Epithelial cell of proximal tubule (primary cell): ENCODE results near the gene CFAP58. TPM values are rescaled to one million over a fixed set of nuclear protein-coding genes. Genes with fewer than 3 reads are reported as not detected.

Experiments
- DNase-seq: peaks from one replicate; pipeline ENCODE4 v3.0.0-alpha.2; 2011; ENCODE audit warnings: low read depth
- H3K4me3 ChIP-seq: 2 replicates; pipeline ENCODE4 v1.5.1; 2011; ENCODE audit warnings: low read depth, mild to moderate bottlenecking, low read length
- total RNA-seq: library from RNA; depleted of rRNA; stranded (reverse); fragments of >200 nt; gene quantifications from 2 replicates; pipeline ENCODE4 v1.2.3, GENCODE V29; 2015
- TF ChIP-seq, protein P1 (sequence below): conservative IDR thresholded peaks from 2 replicates; pipeline ENCODE4 v1.5.1; 2012; ENCODE audit warnings: low read depth, mild to moderate bottlenecking, low read length

Gene CFAP58
- total RNA-seq, 1 donor from 2014 or later = 0.23 TPM

DNA sequence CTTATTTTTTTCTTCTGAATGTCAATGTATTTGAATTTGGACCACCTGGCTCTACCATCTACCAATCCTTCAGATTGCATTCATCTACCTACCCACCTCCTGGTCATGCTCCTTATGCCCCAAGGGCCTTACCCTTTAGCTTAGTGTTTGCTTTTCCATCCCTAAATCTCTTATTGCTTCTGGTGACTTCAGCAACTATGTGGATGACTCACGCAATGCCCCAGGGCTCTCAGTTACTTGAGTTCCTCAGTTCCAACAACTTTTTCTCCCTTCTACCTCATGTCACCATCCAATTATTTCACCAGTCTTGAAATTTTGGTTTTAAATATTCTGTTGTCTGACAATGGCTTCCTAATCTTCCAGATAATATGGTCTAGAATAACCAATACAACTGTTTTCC is 118.9 kb downstream of the CFAP58 start:
- no peak for DNase-seq
- TF ChIP-seq, protein P1, sequence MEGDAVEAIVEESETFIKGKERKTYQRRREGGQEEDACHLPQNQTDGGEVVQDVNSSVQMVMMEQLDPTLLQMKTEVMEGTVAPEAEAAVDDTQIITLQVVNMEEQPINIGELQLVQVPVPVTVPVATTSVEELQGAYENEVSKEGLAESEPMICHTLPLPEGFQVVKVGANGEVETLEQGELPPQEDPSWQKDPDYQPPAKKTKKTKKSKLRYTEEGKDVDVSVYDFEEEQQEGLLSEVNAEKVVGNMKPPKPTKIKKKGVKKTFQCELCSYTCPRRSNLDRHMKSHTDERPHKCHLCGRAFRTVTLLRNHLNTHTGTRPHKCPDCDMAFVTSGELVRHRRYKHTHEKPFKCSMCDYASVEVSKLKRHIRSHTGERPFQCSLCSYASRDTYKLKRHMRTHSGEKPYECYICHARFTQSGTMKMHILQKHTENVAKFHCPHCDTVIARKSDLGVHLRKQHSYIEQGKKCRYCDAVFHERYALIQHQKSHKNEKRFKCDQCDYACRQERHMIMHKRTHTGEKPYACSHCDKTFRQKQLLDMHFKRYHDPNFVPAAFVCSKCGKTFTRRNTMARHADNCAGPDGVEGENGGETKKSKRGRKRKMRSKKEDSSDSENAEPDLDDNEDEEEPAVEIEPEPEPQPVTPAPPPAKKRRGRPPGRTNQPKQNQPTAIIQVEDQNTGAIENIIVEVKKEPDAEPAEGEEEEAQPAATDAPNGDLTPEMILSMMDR = no peak
- H3K4me3 ChIP-seq = no peak overlapping the region

DNA sequence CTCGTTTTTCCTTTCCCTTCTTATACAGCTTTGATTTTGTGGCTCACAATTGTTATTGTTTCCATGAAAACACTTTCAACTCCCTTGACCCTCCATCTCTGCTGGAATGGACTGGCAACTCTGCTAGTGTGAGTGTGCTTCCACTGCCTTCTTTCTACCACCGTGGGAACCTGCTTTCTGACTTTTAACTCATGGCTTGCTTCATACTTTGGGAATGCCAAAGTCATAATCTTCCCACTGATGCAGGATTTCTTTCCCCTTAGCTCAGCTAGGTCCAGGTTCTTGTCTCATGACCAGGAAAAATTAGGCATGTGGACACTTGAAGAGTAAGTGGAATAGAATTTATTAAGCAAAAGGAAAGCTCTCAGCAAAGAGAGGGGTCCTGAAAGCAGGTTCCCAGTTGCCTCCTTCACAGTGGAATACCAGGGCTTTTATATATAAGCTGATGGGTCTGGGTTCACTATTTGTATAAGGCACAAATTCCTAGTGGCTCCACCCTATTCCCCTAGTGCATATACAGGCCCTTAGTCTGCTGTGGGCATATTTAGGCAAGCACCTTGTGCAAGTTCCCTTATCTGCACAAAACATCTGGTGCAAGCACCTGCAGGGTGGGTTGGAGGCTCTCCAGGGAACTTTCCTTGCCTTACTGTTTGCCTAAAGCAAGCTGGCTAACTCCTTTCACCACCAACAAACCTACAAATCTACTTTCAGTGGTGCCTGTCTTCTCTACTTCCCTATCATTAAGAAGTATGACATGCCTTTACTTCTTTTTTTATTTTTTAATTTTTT is 119.5 kb downstream of the CFAP58 start:
- TF ChIP-seq, protein P1 = no peak
- no peak overlapping the region for H3K4me3 ChIP-seq
- DNase-seq = no peak

DNA sequence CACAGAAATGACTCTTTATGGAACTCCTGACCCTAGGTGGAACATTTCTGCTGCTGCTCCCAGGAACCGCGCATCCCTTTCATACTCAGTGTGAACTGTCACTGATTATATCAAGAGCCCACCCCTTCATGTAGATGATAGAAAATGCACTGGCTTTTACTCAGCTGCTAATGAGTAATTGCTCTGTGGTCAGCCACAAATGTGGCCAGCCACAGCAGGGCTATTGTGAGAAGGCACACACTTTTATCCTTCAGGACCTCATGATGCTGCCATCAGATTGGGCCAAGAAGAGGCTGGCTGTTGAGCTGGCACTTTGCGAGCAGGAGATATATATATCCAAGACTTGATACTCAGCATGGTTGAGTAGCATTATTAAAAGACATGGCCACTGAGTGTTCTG is 124.7 kb downstream of the CFAP58 start:
- no peak overlapping the region for H3K4me3 ChIP-seq
- no peak for DNase-seq
- TF ChIP-seq, protein P1 = no peak

DNA sequence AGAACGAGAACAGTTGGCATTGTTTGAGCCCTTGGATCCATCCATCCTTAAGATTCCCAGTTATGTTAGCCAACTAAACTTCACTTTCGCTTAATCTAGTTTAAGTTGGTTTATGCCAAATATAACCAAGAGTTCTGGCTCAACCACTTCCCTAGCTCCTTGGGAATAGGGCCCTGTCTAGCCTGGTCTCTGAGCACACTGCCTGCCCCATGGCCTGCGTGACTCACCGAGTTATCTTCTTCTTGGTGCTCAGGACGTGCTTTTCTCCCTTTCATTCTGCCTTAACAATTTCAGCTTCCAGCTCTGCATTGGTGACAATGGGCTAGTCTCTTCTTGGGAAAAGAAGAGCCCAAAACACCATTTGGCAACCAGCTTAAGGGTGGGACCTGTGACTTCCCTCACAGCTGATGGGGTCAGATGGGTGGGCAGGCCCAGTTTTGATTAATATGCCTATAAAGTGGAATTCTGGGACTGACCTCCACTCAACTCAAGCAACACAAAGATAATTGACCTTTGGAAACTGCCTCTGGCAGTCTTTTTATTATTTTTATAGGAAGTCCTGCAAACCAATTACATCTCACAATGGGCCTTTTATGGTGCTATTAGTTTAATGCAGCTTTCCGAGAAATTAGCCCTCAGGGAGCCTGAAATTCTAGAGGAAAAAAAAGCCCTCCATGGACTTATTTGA is 126.4 kb downstream of the CFAP58 start:
- no peak overlapping the region for H3K4me3 ChIP-seq
- no peak for DNase-seq

DNA sequence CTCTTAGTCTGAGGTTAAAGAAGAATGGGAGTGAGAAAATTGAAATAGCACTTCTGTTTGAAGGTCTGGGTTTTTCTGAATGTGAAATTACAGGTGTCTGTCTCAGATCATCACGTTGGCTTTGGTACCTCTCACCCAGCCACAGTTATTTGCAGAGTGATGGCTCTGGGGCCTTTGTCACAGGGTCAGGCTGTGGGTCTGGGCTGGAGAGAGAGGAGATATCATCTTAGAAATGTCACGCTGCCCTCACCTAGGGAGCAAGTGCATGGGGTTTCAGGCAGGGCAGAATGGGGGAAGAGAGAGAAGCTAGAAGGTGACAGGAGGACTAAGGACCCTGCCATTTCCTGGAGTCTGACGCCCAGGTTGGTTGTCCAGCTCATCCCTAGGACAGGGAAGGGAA is 127.2 kb downstream of the CFAP58 start:
- no peak for DNase-seq
- TF ChIP-seq, protein P1 = no peak
- H3K4me3 ChIP-seq = no peak overlapping the region

More for the DNA sequence above, 126.4 kb downstream of the CFAP58 start:
- TF ChIP-seq, protein P1 = no peak

DNA sequence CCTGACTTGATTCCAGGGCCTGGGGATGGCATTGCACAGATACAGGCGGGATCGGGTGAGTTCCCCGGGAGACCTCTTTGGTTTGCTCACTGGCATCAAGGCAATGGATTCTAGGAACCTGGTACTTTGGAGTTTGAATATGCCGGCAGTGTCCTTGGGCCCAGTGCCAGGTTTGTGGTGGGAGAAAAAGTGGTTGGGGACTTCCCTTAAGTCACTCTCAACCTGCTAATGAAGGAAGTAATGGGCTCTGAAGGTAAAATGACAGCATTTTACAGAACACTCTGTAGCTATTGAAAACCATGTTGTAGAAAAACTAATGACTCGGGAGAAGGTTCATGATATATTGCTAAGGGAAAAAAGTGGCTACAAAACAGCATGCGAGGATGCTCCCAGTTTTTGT is 129.9 kb downstream of the CFAP58 start:
- H3K4me3 ChIP-seq = no peak overlapping the region
- DNase-seq = no peak
- TF ChIP-seq, protein P1 = no peak
